Stimulated activated CD8-positive, alpha-beta memory T cell treated with anti-CD3 and anti-CD28 coated beads, Interleukin-12 subunit alpha, Interleukin-12 subunit beta, amount 100 ng/mL, for 24 hours (primary cell): ENCODE results near the gene SHC3.

Experiments used
- DNase-seq: peaks from one replicate; pipeline ENCODE4 v3.0.0-alpha.2; 2020; ENCODE audit errors: extremely low read depth

Gene SHC3

GRCh38 chr9:89106224-89106851 is 72.3 kb downstream of the SHC3 start:
- DNase-seq: no peak

GRCh38 chr9:89104821-89105220 is 73.8 kb downstream of the SHC3 start:
- no peak for DNase-seq

GRCh38 chr9:89097219-89097618 is 81.4 kb downstream of the SHC3 start:
- no peak for DNase-seq

GRCh38 chr9:89096807-89097206 is 81.8 kb downstream of the SHC3 start:
- DNase-seq: no peak

- no peak for DNase-seq
Observed at GRCh38 chr9:89095761-89096528, 82.7 kb downstream of the SHC3 start.

GRCh38 chr9:89093201-89093975 is 85.2 kb downstream of the SHC3 start:
- DNase-seq: no peak

- DNase-seq: no peak
Observed at GRCh38 chr9:89089176-89089575, 89.4 kb downstream of the SHC3 start.

- no peak for DNase-seq
Observed at GRCh38 chr9:89083626-89084025, 95.0 kb downstream of the SHC3 start.

- DNase-seq: no peak
Observed at GRCh38 chr9:89080193-89080592, 98.4 kb downstream of the SHC3 start.

GRCh38 chr9:89079391-89079790 is 99.2 kb downstream of the SHC3 start:
- no peak for DNase-seq

- DNase-seq: no peak
Observed at GRCh38 chr9:89078860-89079259, 99.8 kb downstream of the SHC3 start.

- no peak for DNase-seq
Observed at GRCh38 chr9:89078421-89078820, 100.2 kb downstream of the SHC3 start.

GRCh38 chr9:89077519-89077918 is 101.1 kb downstream of the SHC3 start:
- DNase-seq: no peak

GRCh38 chr9:89073397-89073796 is 105.2 kb downstream of the SHC3 start:
- DNase-seq: no peak

- DNase-seq: no peak
Observed at GRCh38 chr9:89071591-89071990, 107.0 kb downstream of the SHC3 start.

- DNase-seq: no peak
Observed at GRCh38 chr9:89066835-89067234, 111.8 kb downstream of the SHC3 start.

- no peak for DNase-seq
Observed at GRCh38 chr9:89065921-89066320, 112.7 kb downstream of the SHC3 start.

GRCh38 chr9:89060790-89061189 is 117.8 kb downstream of the SHC3 start:
- DNase-seq: no peak

GRCh38 chr9:89059925-89060506 is 118.6 kb downstream of the SHC3 start:
- DNase-seq: no peak

- no peak for DNase-seq
Observed at GRCh38 chr9:89058906-89059305, 119.7 kb downstream of the SHC3 start.

GRCh38 chr9:89054865-89055495 is 123.6 kb downstream of the SHC3 start:
- DNase-seq: no peak

GRCh38 chr9:89053301-89053700 is 125.3 kb downstream of the SHC3 start:
- no peak for DNase-seq
